HG02885 (cell line): ENCODE results near the gene HMGXB3.
"Not testable (repeated sequence)": the region's sequence is repeated elsewhere in the genome, so short reads cannot be mapped to it uniquely, and the experiment has no call there.

Experiments
- ATAC-seq: cut with Tn5 transposase; IDR thresholded peaks from one replicate; pipeline ENCODE4 v1.9.1; 2021; ENCODE audit warnings: mild to moderate bottlenecking; ENCODE audit not compliant: unreplicated experiment, poor library complexity

HMGXB3 gene

DNA sequence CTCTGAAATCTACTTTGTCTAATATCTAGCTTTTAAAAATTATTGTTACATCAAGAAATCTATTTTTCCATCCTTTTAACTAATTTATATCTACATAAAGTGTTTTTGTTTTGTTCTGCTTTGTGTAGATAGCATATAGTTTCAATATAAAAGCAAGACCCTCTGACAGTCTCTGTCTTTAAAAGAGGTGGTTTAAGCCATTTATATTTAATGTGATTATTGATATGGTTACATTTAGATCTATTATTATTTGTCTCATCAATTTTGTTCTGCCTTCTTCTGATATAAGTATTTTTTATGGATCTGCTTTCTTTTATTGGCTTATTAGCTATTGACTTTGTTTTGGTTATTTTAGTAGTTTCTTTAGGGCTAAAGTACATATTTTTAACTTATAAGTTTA lies 16.0 kb downstream of the HMGXB3 start:
- no peak for ATAC-seq

- no peak for ATAC-seq
Measured at GRCh38 chr5:150017226-150018005, 16.9 kb downstream of the HMGXB3 start.

DNA sequence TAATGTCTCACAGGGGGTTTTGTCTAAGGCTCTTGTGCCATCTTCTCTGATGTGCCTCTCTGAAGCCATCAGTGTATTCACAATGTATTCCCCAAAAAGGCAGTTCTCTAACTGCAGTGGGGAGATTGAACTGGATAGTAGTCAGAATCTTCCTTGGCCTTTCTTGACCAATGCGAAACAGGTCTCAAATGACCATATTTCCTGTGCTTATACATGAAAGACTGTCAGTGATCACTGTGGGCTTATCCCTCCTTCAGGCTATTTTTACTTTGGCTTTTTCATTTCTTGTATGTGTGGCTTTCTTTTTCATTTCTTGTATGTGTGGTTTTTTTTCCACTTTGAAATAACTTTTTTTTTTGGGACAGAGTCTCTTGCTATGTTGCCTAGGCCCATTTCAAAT lies 19.7 kb downstream of the HMGXB3 start:
- no peak for ATAC-seq

GRCh38 chr5:150021491-150022157 lies 21.1 kb downstream of the HMGXB3 start:
- no peak for ATAC-seq

- no peak for ATAC-seq
Measured at GRCh38 chr5:150022158-150022531, 21.6 kb downstream of the HMGXB3 start.

DNA sequence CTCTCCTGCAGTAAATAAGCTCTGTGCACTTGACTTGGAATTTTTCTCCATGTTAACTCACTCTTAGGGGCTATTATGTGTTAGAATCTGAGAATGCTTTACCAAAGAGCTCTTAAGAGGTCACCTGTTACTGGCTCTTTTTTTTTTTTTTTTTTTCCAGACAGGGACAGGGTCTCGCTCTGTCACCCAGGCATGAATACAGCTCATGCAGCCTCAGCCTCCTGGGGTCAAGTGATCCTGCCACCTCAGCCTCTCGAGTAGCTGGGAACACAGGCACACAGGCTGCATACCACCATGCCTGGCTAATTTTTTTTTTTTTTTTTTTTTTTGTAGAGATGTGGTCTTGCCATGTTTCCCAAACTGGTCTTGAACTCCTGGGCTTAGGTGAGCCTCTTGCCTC lies 22.1 kb downstream of the HMGXB3 start:
- ATAC-seq, result no peak

GRCh38 chr5:150023136-150023535 lies 22.6 kb downstream of the HMGXB3 start:
- no peak for ATAC-seq

DNA sequence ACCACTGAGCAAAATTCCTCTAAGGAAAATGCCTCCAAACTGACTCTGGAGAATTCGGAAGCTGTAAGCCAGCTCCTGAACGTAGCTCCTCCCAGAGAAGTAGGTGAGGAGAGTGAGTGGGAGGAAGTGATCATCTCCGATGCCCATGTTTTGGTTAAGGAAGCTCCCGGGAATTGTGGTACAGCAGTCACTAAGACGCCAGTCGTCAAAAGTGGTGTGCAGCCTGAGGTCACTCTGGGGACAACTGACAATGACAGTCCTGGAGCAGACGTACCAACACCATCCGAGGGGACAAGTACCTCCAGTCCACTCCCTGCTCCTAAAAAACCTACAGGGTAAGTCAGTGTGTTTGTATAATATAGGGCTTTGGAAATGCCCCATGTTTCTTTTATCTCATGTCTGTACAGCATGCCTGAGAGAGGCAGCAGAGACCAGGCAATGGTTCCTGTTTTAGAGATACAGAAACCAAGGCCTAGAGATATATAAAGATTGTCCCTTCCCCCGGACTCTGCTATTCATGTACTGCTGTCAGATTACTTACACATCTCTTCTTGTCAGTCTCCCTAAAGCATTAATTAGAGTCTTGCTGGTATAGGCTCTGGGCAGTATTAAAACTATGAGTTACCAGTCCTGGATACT lies 23.9 kb downstream of the HMGXB3 start:
- ATAC-seq, result no peak

DNA sequence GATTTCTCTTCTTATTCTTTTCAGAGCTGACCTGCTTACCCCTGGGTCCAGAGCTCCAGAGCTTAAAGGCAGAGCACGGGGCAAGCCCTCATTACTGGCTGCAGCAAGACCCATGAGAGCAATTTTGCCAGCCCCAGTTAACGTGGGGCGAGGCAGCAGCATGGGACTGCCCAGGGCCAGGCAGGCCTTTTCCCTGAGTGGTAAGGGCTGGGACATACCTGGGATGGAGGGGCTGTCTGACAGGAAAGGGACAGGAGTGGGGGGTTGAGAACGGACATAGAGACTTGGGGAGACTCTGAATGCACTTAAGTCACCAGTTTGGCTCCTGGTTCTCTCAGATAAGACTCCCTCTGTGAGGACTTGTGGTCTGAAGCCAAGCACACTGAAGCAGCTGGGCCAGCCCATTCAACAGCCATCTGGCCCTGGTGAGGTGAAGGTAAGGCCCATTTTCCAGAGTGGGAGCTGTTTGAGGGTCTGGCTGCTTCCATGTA lies 26.2 kb downstream of the HMGXB3 start:
- no peak for ATAC-seq

DNA sequence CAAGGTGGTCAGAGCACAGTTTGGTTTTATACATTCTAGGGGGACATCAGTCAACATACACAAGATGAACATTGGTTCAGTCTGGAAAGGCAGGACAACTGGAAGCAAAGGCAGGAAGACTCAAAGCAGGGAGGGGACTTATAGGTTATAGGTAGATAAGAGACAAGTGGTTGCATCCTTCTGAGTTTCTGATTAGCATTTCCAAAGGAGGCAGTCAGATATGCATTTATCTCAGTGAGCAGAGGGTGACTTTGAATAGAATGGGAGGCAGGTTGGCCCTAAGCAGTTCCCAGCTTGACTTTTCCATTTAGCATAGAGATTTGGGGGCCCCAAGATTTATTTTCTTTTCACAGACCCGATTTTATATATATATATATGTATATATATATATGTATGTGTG lies 27.5 kb downstream of the HMGXB3 start:
- ATAC-seq, result not testable (repeated sequence)

GRCh38 chr5:150033334-150033733 lies 32.8 kb downstream of the HMGXB3 start:
- ATAC-seq, result no peak

- no peak for ATAC-seq
Measured at GRCh38 chr5:150034662-150035061, 34.1 kb downstream of the HMGXB3 start.

GRCh38 chr5:150035139-150035895 lies 34.8 kb downstream of the HMGXB3 start:
- peak; percentile 96 for ATAC-seq

DNA sequence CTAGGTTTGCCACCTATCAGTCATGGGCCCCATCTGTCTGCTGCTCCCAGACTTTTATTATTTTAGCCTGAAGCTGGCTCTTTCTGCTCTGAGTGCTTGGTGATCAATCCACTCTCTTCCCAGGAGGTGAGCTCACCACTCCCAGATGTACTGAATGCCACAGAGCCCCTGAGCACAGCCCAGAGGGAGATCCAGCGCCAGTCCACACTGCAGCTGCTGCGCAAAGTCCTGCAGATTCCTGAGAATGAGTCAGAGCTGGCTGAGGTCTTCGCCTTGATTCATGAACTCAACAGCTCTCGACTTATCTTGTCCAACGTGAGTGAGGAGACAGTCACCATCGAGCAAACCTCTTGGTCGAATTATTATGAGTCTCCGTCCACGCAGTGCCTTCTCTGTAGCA lies 36.0 kb downstream of the HMGXB3 start:
- ATAC-seq, result no peak

DNA sequence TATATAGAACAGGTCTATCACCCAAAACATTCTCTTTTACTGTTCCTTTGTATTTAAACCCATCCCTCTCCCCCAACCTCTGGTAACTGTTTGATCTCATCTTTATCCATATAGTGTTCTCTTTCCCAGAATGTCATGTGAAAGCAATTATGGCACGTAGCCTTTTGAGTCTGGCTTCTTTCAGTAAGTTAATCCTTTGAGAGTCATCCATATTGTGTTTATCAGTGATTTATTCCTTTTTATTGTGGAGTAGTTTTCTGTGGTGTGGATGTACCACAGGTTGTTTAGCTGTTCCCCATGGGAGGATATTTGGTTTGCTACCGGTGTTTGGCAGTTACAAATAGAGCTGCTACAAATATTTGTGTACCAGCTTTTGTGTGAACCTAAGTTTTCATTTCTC lies 38.0 kb downstream of the HMGXB3 start:
- no peak for ATAC-seq

- ATAC-seq, result no peak
Measured at GRCh38 chr5:150042459-150042858, 41.9 kb downstream of the HMGXB3 start.

DNA sequence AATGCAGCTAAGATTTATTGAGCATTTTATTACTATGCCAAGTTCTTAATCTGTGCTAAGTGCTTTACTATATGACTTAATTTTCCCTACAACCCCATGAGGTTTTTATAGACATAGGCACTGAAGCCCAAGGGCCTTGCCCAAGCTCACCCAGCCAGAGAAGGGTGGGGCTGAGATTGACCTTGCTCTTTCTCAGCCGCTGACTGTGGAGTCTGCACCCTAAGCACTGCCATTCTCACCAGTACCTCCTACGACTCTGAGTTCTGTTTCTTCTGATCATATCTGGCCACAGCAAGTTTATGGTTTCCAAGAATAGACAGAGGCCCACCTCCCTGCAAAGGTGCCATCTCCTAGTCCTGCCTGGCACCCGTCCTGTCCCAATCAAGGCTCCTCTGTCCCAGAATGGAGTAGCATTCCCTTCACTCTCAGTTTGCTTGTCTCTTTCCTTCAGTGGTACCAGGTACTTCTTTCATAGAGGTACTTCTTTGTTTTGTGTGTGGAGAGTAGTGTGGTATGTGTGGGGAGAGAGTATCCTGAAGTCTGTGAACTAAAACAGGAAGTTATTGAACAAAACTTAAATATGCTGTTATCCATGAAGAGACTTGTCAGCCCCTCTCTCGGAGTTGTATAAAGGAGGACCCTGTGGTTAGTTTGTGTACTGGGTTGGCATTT lies 43.3 kb downstream of the HMGXB3 start:
- ATAC-seq, result no peak

- no peak for ATAC-seq
Measured at GRCh38 chr5:150044329-150044681, 43.8 kb downstream of the HMGXB3 start.

- no peak for ATAC-seq
Measured at GRCh38 chr5:150044712-150045111, 44.2 kb downstream of the HMGXB3 start.

- no peak for ATAC-seq
Measured at GRCh38 chr5:150045549-150045948, 45.0 kb downstream of the HMGXB3 start.
